HepG2 (cell line): ENCODE results near the gene SDC3. TPM values are rescaled to one million over a fixed set of nuclear protein-coding genes. Genes with fewer than 3 reads are reported as not detected.
A peak's percentile ranks its signal among the peaks of the same experiment; 100 is the strongest.

Experiments used
- ATAC-seq: fragments of 200-7000 bp; cut with Tn5 transposase; 3 replicates; pipeline ENCODE4 v1.9.1; 2020; ENCODE audit warnings: mild to moderate bottlenecking, moderate library complexity
- BruUV-seq: library from RNA; stranded (reverse); fragments of 400-500 nt; replicated peaks from 2 replicates; lab custom pipeline; 2021; lab: Mats Ljungman, UMichigan
- CTCF ChIA-PET: fragments of 300-600 bp; formaldehyde crosslinking; extraction: SDS; loops from one replicate; lab custom pipeline; 2021; ENCODE audit warnings: low total read pairs, inconsistent platforms, low intra/inter-chr PET ratio; lab: Yijun Ruan, JAX
- POLR2A ChIA-PET: fragments of 350-600 bp; sonication (Branson Sonifier 250); formaldehyde crosslinking; loops from one replicate; lab custom pipeline; 2020; ENCODE audit warnings: antibody characterized with exemption, inconsistent platforms; lab: Yijun Ruan, JAX
- DNase-seq: peaks from one replicate; pipeline ENCODE4 v3.0.0-alpha.2; 2015; ENCODE audit warnings: low spot score
- FAIRE-seq: peaks from 3 replicates; lab custom pipeline; 2011; peaks lifted over from hg19 to GRCh38; lab: Jason Lieb, UNC
- H2AFZ ChIP-seq: one replicate; pipeline ENCODE4 v1.6.1; 2011; ENCODE audit warnings: low read length, inconsistent platforms
- H3K27ac ChIP-seq: fragments of 300-600 bp; 3 replicates; pipeline ENCODE4 v1.8.0; 2011; ENCODE audit warnings: mixed run types, mild to moderate bottlenecking, mixed read lengths, low read length, inconsistent platforms; ENCODE audit not compliant: insufficient read depth; ENCODE audit errors: extremely low read length
- H3K27me3 ChIP-seq, 2 experiments: fragments of 200-600 bp in 1 of 2; 2 replicates in 1 of 2; 3 replicates in 1 of 2; pipeline versions ENCODE4 v1.6.0 to v1.8.0; 2011; ENCODE audit warnings: low read length in 2 of 2, mild to moderate bottlenecking in 2 of 2, moderate library complexity in 2 of 2, inconsistent platforms in 1 of 2; ENCODE audit not compliant: insufficient read depth in 2 of 2, control insufficient read depth in 1 of 2
- H3K36me3 ChIP-seq, 2 experiments: fragments of 200-600 bp in 1 of 2; replicated peaks in 1 of 2; 2 replicates in 1 of 2; 3 replicates in 1 of 2; pipeline versions ENCODE4 v1.5.1 to v1.8.0; 2011; ENCODE audit warnings: low read length in 2 of 2, inconsistent platforms in 1 of 2; ENCODE audit not compliant: insufficient read depth in 2 of 2, control insufficient read depth in 1 of 2
- H3K4me1 ChIP-seq: 2 replicates; pipeline ENCODE4 v1.5.1; 2012; ENCODE audit warnings: low read length, inconsistent platforms; ENCODE audit not compliant: insufficient read depth
- H3K4me2 ChIP-seq: 2 replicates; pipeline ENCODE4 v1.6.0; 2011; ENCODE audit warnings: low read depth, low read length, inconsistent platforms
- H3K4me3 ChIP-seq, 3 experiments: fragments of 200-600 bp in 1 of 3; sonication (generic), shearing (Covaris generic) in 1 of 3; replicated peaks in 1 of 3; 2 replicates each; pipeline ENCODE4 v1.5.1; 2011 to 2016; ENCODE audit warnings: low read length in 3 of 3, inconsistent platforms in 2 of 3, low read depth in 2 of 3, mild to moderate bottlenecking in 2 of 3, control low read depth in 1 of 3, mixed read lengths in 1 of 3; ENCODE audit not compliant: insufficient read depth in 1 of 3
- H3K79me2 ChIP-seq: one replicate; pipeline ENCODE4 v1.6.1; 2011; ENCODE audit warnings: low read length, inconsistent platforms; ENCODE audit not compliant: insufficient read depth
- H3K9ac ChIP-seq: 2 replicates; pipeline ENCODE4 v1.6.0; 2011; ENCODE audit warnings: mild to moderate bottlenecking, low read depth, low read length, inconsistent platforms; ENCODE audit not compliant: insufficient read depth
- H3K9me3 ChIP-seq: 2 replicates; pipeline ENCODE4 v1.5.1; 2012; ENCODE audit warnings: mild to moderate bottlenecking, low read length
- H4K20me1 ChIP-seq: 2 replicates; pipeline ENCODE4 v1.6.0; 2011; ENCODE audit warnings: inconsistent platforms, mild to moderate bottlenecking, low read length, moderate library complexity; ENCODE audit not compliant: insufficient read depth
- ELF3 ChIP-seq: IDR thresholded peaks from 2 replicates; pipeline ENCODE4 v1.6.1; 2016; ENCODE audit warnings: missing genetic modification reagents, missing compliant biosample characterization
- HNF4A ChIP-seq: sonication (generic); formaldehyde crosslinking; IDR thresholded peaks from 2 replicates; pipeline ENCODE4 v1.4.0; 2020; ENCODE audit warnings: missing genetic modification reagents
- HOXD1 ChIP-seq: sonication (generic); formaldehyde crosslinking; IDR thresholded peaks from 2 replicates; pipeline ENCODE4 v1.5.0; 2020; ENCODE audit warnings: missing genetic modification reagents
- JARID2 ChIP-seq: sonication (generic); formaldehyde crosslinking; IDR thresholded peaks from 2 replicates; pipeline ENCODE4 v1.8.1; 2023; ENCODE audit warnings: missing genetic modification reagents, inconsistent platforms; ENCODE audit not compliant: insufficient replicate concordance
- MZF1 ChIP-seq: sonication (generic); formaldehyde crosslinking; IDR thresholded peaks from 2 replicates; pipeline ENCODE4 v1.8.1; 2023; ENCODE audit warnings: mild to moderate bottlenecking, missing genetic modification reagents, borderline replicate concordance
- SALL1 ChIP-seq: sonication (generic); formaldehyde crosslinking; IDR thresholded peaks from 2 replicates; pipeline ENCODE4 v1.8.0; 2022; ENCODE audit warnings: mild to moderate bottlenecking, missing genetic modification reagents
- SALL2 ChIP-seq: sonication (generic); formaldehyde crosslinking; IDR thresholded peaks from 2 replicates; pipeline ENCODE4 v1.8.1; 2023; ENCODE audit warnings: mild to moderate bottlenecking, missing genetic modification reagents, inconsistent platforms
- SMC3 ChIP-seq: IDR thresholded peaks from 2 replicates; pipeline ENCODE4 v1.6.1; 2011; ENCODE audit warnings: low read length, improper control_type of control experiment
- SP5 ChIP-seq: IDR thresholded peaks from 2 replicates; pipeline ENCODE4 v1.6.1; 2016; ENCODE audit warnings: low read depth, borderline replicate concordance
- TBX2 ChIP-seq: sonication (generic); formaldehyde crosslinking; IDR thresholded peaks from 2 replicates; pipeline ENCODE4 v1.5.0; 2020; ENCODE audit warnings: missing genetic modification reagents, mild to moderate bottlenecking, borderline replicate concordance
- THAP11 ChIP-seq: IDR thresholded peaks from 2 replicates; pipeline ENCODE4 v1.6.1; 2016; ENCODE audit warnings: missing biosample characterization, missing genetic modification reagents
- XRCC5 ChIP-seq: fragments of 200-400 bp; formaldehyde crosslinking; optimal IDR thresholded peaks from 2 replicates; pipeline ENCODE3; 2017; ENCODE audit warnings: mild to moderate bottlenecking, low read length
- ZNF232 ChIP-seq: sonication (generic); formaldehyde crosslinking; IDR thresholded peaks from 2 replicates; pipeline ENCODE4 v1.4.0; 2020; ENCODE audit warnings: missing genetic modification reagents, borderline replicate concordance
- ZNF263 ChIP-seq: sonication (generic); formaldehyde crosslinking; IDR thresholded peaks from 2 replicates; pipeline ENCODE4 v1.4.0; 2020; ENCODE audit warnings: missing genetic modification reagents
- ZNF563 ChIP-seq: sonication (generic); formaldehyde crosslinking; IDR thresholded peaks from 2 replicates; pipeline ENCODE4 v1.8.0; 2022; ENCODE audit warnings: mild to moderate bottlenecking, moderate library complexity, missing genetic modification reagents
- WGBS: methylation state at CpG from one replicate; pipeline ENCODE4 v1.1.6; 2017; ENCODE audit warnings: low lambda C conversion rate; 5-methylcytosine and 5-hydroxymethylcytosine counted together
- in situ Hi-C: cut with HindIII; loops from 2 replicates; pipeline ENCODE4 v1.10.0; 2017; ENCODE audit warnings: low pct_unique_long_range_greater_than_20kb; ENCODE audit not compliant: extremely low pct_ligation_motif_present
- intact Hi-C: fragments of 100-400 bp; cut with micrococcal nuclease; formaldehyde crosslinking; loops from one replicate; pipeline ENCODE4 v1.10.0; 2022; ENCODE audit not compliant: unreplicated experiment
- polyA plus RNA-seq, 8 experiments: library from polyadenylated mRNA; depleted of rRNA in 3 of 8; stranded (reverse) in 7 of 8; unstranded in 1 of 8; fragments of >200 nt; fragmentation: Illumina TruSeq in 4 of 8; extraction: Trizol in 4 of 8; gene quantifications; 2 replicates each; pipeline versions ENCODE4 v1.2.1 to v1.2.3, GENCODE V29; 2011 to 2016; ENCODE audit warnings: low read depth in 4 of 8, missing spikeins in 1 of 8, mixed read lengths in 1 of 8; ENCODE audit not compliant: insufficient read depth in 1 of 8
- total RNA-seq, 5 experiments: library from RNA; depleted of rRNA; stranded (reverse); fragments of >200 nt; fragmentation: Illumina TruSeq; extraction: Trizol; gene quantifications; 2 replicates each; pipeline ENCODE4 v1.2.3, GENCODE V29; 2016; ENCODE audit warnings: low read depth in 1 of 5
- TF ChIP-seq, protein P1 (sequence below): sonication (generic); formaldehyde crosslinking; conservative IDR thresholded peaks from 2 replicates; pipeline ENCODE4 v1.8.0; 2022; ENCODE audit warnings: mild to moderate bottlenecking, moderate library complexity, missing genetic modification reagents
- TF ChIP-seq, protein P2 (sequence below): sonication (generic); formaldehyde crosslinking; IDR thresholded peaks from 2 replicates; pipeline ENCODE4 v1.5.0; 2020; ENCODE audit warnings: mild to moderate bottlenecking, missing genetic modification reagents

Gene SDC3
- total and polyA plus RNA-seq, 2 of the 13 experiments (the other 11 are each of a cell fraction or from before 2014, with no cell fraction given): 0.49 to 0.84 TPM

DNA sequence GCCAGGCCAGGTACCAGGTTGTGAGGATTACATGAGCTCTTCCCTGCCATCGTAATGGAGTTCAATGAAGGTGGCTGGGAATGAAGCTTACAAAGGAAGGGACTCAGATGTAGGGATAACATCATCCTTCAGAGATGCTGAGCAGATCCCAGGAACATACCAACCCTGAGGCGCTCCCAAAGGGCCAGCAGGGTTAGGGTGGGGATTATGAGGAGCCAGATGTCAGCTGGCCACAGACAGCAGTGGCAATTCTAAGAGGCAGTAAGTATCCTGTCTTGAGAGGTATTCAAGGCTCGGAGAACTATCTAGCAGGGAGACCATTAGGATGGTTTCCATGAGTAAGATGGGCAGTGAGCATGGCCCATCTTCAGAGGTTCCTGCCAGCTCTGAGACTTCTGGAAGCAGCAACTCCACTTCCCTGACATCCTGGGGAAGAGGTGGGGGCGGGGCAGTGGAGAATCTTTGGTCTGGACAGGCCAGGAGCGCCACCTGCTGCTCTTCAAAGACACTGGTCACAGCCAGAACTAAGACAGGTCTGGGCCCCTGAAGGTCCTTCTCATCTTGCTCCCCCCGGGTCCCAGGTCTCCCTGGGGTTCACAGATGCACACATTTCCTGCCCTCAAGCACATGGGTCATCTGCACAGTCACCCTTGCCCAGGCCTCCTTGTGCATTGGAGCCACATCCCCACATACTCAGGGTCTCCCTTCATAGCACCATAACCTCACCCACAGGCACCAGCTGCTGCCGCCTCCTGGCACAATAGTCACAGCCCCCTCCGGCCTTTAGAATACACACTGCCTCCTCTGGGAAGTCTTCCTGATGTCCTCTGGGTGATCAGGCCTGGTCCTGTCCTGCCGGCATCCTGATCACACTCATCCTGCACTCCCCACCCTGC lies 2.7 kb upstream of the SDC3 start:
- CTCF ChIA-PET: interaction anchor here (0.6 to 4.3 kb wide), 6 partner anchors 100 to 192 kb away, joined by 3 to 72 read pairs (median 5); no protein-coding TSS in a partner anchor
- no peaks in the 10 kb centered on the region for H3K9me3 ChIP-seq
- in situ Hi-C loops: loop anchor here (5.0 kb wide), 2 partner anchors 109 to 194 kb away; no protein-coding TSS in a partner anchor
- DNase-seq (peak; percentile 54), ATAC-seq (peak; percentile 70), FAIRE-seq (peak; percentile 55)
- peaks cover 6 to 36% of the 10 kb centered on the region in 2 experiments for H3K27me3 ChIP-seq
- no peak overlapping the region for H3K9ac ChIP-seq
- no peak overlapping the region for H3K27ac ChIP-seq
- POLR2A ChIA-PET: no interaction called here
- no peak overlapping the region for H2AFZ ChIP-seq
- no peaks in the 10 kb centered on the region for H3K36me3 ChIP-seq
- no peak overlapping the region for H3K4me3 ChIP-seq
- H3K4me2 ChIP-seq: no peak overlapping the region
- H3K79me2 ChIP-seq: no peaks in the 10 kb centered on the region
- no TSS peak for BruUV-seq
- intact Hi-C loops: loop anchor here (1.0 to 2.0 kb wide), 3 partner anchors 110 to 193 kb away; no protein-coding TSS in a partner anchor
- 60% methylated on average over 3 of the region's 9 CpGs for WGBS
- H3K4me1 ChIP-seq: peaks cover 26% of the 10 kb centered on the region
- H4K20me1 ChIP-seq: no peaks in the 10 kb centered on the region
- TF ChIP-seq MZF1: no peak
- 0 out of 2 replicates have a peak, but pooled peaks have one; percentile 22 for TF ChIP-seq HOXD1
- TF ChIP-seq, protein P1, sequence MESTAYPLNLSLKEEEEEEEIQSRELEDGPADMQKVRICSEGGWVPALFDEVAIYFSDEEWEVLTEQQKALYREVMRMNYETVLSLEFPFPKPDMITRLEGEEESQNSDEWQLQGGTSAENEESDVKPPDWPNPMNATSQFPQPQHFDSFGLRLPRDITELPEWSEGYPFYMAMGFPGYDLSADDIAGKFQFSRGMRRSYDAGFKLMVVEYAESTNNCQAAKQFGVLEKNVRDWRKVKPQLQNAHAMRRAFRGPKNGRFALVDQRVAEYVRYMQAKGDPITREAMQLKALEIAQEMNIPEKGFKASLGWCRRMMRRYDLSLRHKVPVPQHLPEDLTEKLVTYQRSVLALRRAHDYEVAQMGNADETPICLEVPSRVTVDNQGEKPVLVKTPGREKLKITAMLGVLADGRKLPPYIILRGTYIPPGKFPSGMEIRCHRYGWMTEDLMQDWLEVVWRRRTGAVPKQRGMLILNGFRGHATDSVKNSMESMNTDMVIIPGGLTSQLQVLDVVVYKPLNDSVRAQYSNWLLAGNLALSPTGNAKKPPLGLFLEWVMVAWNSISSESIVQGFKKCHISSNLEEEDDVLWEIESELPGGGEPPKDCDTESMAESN (CRISPR knock-in tag): no peak
- TF ChIP-seq ZNF263 (CRISPR knock-in tag): 0 out of 2 replicates have a peak, but pooled peaks have one; percentile 25
- 0 out of 2 replicates have a peak, but pooled peaks have one; percentile 40 for TF ChIP-seq ZNF232 (CRISPR knock-in tag)
- peak; percentile 57 for TF ChIP-seq XRCC5
- TF ChIP-seq THAP11 (CRISPR knock-in tag): peak; percentile 15; the same call in 1 of the 2 replicates
- peak; percentile 60 for TF ChIP-seq JARID2 (CRISPR knock-in tag)
- 0 out of 2 replicates have a peak, but pooled peaks have one; percentile 12 for TF ChIP-seq HNF4A (CRISPR knock-in tag)
- TF ChIP-seq SALL2 (CRISPR knock-in tag): 0 out of 2 replicates have a peak, but pooled peaks have one; percentile 31
- TF ChIP-seq TBX2 (CRISPR knock-in tag): no peak
- TF ChIP-seq ELF3: no peak
- TF ChIP-seq SMC3: peak; percentile 95
- TF ChIP-seq ZNF563: no peak
- TF ChIP-seq SP5 (CRISPR knock-in tag): peak; percentile 83; the same call in 1 of the 2 replicates
- TF ChIP-seq SALL1 (CRISPR knock-in tag): peak; percentile 48; the same call in 1 of the 2 replicates
- TF ChIP-seq, protein P2, sequence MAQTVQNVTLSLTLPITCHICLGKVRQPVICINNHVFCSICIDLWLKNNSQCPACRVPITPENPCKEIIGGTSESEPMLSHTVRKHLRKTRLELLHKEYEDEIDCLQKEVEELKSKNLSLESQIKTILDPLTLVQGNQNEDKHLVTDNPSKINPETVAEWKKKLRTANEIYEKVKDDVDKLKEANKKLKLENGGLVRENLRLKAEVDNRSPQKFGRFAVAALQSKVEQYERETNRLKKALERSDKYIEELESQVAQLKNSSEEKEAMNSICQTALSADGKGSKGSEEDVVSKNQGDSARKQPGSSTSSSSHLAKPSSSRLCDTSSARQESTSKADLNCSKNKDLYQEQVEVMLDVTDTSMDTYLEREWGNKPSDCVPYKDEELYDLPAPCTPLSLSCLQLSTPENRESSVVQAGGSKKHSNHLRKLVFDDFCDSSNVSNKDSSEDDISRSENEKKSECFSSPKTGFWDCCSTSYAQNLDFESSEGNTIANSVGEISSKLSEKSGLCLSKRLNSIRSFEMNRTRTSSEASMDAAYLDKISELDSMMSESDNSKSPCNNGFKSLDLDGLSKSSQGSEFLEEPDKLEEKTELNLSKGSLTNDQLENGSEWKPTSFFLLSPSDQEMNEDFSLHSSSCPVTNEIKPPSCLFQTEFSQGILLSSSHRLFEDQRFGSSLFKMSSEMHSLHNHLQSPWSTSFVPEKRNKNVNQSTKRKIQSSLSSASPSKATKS (CRISPR knock-in tag): no peak
